Measurements from ENCODE around the gene PLXNB3. TPM values are rescaled to one million over a fixed set of nuclear protein-coding genes. Genes with fewer than 3 reads are reported as not detected.
"Not testable (repeated sequence)": the region's sequence is repeated elsewhere in the genome, so short reads cannot be mapped to it uniquely, and the experiment has no call there.

Gene PLXNB3
- total RNA-seq, 2 donors from 2014 or later = 40.8 to 52.2 TPM

DNA sequence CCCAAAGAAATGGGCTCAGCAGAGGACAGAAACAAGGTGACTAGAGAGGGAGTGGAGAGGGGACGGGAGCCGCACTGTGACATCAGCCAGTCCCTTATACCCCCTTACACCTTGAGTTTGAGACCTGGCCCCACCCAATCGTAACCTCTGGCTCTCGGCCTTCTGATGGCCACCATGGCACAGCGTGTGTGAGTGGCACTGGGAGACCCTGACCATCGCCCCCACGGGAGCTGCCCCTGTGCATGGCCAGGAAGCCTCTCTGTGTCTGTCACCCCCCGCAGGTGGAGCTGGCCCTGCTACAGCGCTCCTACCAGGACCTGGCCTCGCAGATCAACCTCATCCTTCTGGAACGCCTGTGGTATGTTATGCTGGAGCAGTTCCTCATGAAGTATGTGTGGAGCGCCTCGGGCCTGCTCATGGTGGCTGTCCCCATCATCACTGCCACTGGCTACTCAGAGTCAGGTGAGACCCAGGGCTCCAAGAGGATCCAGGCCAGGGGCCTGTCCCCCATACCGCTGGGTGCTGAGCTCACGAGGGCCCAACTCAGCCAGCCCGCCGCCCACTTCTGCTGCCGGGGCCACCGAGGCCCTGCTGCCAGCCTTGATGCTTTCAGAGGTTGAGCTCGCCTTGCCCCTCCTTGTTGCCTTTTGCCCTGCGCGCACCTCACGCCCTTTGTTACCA, 35.0 kb upstream of the PLXNB3 start:
- no peak overlapping the region for H3K27ac ChIP-seq

DNA sequence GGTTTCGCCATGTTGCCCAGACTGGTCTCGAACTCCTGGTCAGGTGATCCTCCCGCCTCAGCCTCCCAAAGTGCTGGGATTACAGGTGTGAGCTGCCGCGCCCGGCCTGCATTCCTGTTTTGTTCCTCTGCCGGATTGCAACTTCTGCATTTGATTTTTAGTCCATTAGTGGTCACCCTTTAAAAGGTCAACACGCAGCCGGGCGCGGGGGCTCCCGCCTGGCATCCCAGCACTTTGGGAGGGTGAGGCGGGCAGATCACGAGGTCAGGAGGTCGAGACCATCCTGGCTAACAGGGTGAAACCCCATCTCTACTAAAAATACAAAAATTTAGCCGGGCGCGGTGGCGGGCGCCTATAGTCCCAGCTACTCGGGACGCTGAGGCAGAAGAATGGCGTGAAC, 33.9 kb upstream of the PLXNB3 start:
- not testable (repeated sequence) for H3K27me3 ChIP-seq (replicated peaks; ENCODE audit: insufficient read depth); H3K27ac ChIP-seq; H3K9me3 ChIP-seq; H3K4me3 ChIP-seq; H3K36me3 ChIP-seq; DNase-seq (ENCODE audit: low spot score); ATAC-seq (ENCODE audit: insufficient number of reproducible peaks, low FRiP score, low read depth)
- H3K4me1 ChIP-seq (ENCODE audit: control insufficient read depth in 1 of 2, low read depth in 2 of 2) = peaks cover 15 to 36% of the 10 kb centered on the region in 2 donors

More for the DNA sequence above, 35.0 kb upstream of the PLXNB3 start:
- no peak overlapping the region for H3K4me3 ChIP-seq
- H3K36me3 ChIP-seq = peaks cover 3% of the 10 kb centered on the region
- TF ChIP-seq, protein P1, sequence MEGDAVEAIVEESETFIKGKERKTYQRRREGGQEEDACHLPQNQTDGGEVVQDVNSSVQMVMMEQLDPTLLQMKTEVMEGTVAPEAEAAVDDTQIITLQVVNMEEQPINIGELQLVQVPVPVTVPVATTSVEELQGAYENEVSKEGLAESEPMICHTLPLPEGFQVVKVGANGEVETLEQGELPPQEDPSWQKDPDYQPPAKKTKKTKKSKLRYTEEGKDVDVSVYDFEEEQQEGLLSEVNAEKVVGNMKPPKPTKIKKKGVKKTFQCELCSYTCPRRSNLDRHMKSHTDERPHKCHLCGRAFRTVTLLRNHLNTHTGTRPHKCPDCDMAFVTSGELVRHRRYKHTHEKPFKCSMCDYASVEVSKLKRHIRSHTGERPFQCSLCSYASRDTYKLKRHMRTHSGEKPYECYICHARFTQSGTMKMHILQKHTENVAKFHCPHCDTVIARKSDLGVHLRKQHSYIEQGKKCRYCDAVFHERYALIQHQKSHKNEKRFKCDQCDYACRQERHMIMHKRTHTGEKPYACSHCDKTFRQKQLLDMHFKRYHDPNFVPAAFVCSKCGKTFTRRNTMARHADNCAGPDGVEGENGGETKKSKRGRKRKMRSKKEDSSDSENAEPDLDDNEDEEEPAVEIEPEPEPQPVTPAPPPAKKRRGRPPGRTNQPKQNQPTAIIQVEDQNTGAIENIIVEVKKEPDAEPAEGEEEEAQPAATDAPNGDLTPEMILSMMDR (IDR thresholded peaks at IDR 0.05) = no peak
- ATAC-seq (ENCODE audit: insufficient number of reproducible peaks, low FRiP score, low read depth) = no peak
- H3K27me3 ChIP-seq (replicated peaks; ENCODE audit: insufficient read depth) = no peaks in the 10 kb centered on the region
- peaks cover 17 to 39% of the 10 kb centered on the region in 2 donors for H3K4me1 ChIP-seq (ENCODE audit: control insufficient read depth in 1 of 2, low read depth in 2 of 2)
- no peak for DNase-seq (ENCODE audit: low spot score)
- no peaks in the 10 kb centered on the region for H3K9me3 ChIP-seq

DNA sequence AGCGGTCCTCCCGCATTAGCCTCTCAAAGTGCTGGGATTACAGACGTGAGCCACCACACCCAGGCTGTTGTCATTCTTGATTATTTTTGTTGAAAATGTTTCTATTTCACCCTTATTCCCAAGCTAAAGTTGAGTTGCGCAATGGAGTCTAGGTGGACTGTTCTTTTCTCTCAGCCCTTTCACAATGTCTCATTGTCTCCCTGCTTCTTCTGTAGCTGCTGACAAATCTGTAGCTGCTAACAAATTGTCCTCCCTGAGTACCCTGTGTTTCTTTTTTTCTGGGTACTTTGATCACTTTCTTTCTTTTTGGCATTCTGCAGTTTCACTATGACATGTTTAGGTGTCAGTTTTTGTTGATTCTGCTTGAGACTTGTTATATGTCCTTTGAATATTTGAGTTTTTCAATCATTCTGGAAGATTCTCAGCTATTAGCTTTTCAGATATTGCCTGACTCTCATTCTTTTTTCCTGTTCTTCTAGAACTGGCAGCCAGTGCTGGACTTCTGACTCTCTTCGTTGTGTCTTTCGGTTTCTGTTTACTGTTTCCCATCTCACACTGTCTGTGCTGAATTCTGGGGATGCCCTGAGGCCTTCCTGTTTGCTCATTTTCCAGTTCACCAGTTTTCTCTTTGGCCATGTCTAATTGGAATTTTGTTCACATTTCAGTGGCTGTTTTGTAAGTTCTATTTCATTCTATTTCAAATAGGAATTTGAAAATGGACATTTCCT, 32.8 kb upstream of the PLXNB3 start:
- Histone ChIP-seq H3K27ac (no peak overlapping the region), H3K4me3 (no peak overlapping the region), H3K4me1 (ENCODE audit: control insufficient read depth in 1 of 2, low read depth in 2 of 2) (peaks cover 7 to 24% of the 10 kb centered on the region in 2 donors), H3K36me3 (peaks cover 3% of the 10 kb centered on the region), H3K9me3 (no peaks in the 10 kb centered on the region), H3K27me3 (replicated peaks; ENCODE audit: insufficient read depth) (no peaks in the 10 kb centered on the region)
- TF ChIP-seq, protein P1 (IDR thresholded peaks at IDR 0.05) = no peak
- DNase-seq (ENCODE audit: low spot score) (no peak), ATAC-seq (ENCODE audit: insufficient number of reproducible peaks, low FRiP score, low read depth) (no peak)

DNA sequence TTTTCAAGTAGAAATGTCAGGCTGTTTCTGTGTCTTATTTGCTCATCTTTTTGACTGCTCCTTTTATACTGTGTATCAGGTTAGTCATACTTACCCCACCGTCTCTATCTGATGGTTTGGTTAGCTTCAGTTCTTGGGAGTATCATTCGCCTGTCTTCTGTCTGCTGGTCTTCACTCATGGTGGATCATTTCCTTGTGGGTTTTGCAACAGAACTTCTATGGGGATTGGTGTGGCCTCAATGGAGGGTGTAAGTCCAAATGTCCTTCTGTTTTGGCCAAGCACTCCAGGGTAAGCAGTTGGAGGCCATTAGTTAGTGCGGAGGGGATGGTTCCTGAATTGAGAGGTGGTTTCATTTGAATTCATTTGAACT, 32.2 kb upstream of the PLXNB3 start:
- H3K9me3 ChIP-seq = no peaks in the 10 kb centered on the region
- no peak for ATAC-seq (ENCODE audit: insufficient number of reproducible peaks, low FRiP score, low read depth)
- no peaks in the 10 kb centered on the region for H3K27me3 ChIP-seq (replicated peaks; ENCODE audit: insufficient read depth)
- H3K27ac ChIP-seq = no peak overlapping the region
- peaks cover 8% of the 10 kb centered on the region for H3K36me3 ChIP-seq
- TF ChIP-seq, protein P1 (IDR thresholded peaks at IDR 0.05) = no peak
- H3K4me3 ChIP-seq = no peak overlapping the region
- no peak for DNase-seq (ENCODE audit: low spot score)
- peaks cover 7 to 19% of the 10 kb centered on the region in 2 donors for H3K4me1 ChIP-seq (ENCODE audit: control insufficient read depth in 1 of 2, low read depth in 2 of 2)

DNA sequence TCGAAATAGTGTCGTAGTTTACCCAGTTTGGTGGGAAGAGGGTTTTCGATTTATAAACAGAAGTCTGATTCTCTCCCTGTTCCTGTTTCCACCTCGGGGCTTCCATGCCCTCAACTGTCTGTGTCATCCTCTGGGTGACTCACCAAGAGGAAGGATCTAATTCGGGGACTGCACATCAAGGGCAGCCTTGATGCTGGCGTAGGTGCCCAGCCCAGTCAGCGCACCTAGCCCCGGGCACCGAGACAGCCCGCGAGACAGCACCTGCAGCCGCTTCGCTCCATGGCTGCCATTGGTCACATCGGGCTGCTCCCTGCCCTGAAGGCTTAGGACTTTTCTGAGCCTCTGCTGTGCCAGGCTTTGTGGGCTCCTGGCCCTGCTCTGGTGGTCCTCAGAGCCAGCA, 31.6 kb upstream of the PLXNB3 start:
- Histone ChIP-seq H3K4me1 (ENCODE audit: control insufficient read depth in 1 of 2, low read depth in 2 of 2) (peaks cover 5 to 13% of the 10 kb centered on the region in 2 donors), H3K4me3 (no peak overlapping the region), H3K27ac (no peak overlapping the region), H3K27me3 (replicated peaks; ENCODE audit: insufficient read depth) (no peaks in the 10 kb centered on the region), H3K36me3 (peaks cover 8% of the 10 kb centered on the region), H3K9me3 (no peaks in the 10 kb centered on the region)
- ATAC-seq (ENCODE audit: insufficient number of reproducible peaks, low FRiP score, low read depth) (no peak), DNase-seq (ENCODE audit: low spot score) (no peak)
- TF ChIP-seq, protein P1 (IDR thresholded peaks at IDR 0.05) = no peak
